Stimulated activated CD4-positive, alpha-beta T cell treated with anti-CD3 and anti-CD28 coated beads, Interleukin-1b, Interleukin-23, amount 100 ng/mL, for 4 hours (primary cell): ENCODE results near the gene PLEKHJ1.

ENCODE experiments used
- DNase-seq, 2 donors: peaks; one replicate each; pipeline ENCODE4 v3.0.0-alpha.2; 2020; ENCODE audit warnings: low read depth in 2 of 2

The PLEKHJ1 gene

GRCh38 chr19:2249010-2249866 is 13.1 kb upstream of the PLEKHJ1 start, which contains the start of gene AMH:
TSS of gene AMH (plus strand) at chr19:2249323. CDS start at chr19:2249333, 10 bp downstream.
- DNase-seq = no peak

GRCh38 chr19:2248136-2249009 is 12.2 kb upstream of the PLEKHJ1 start:
- DNase-seq = no peak

GRCh38 chr19:2247433-2248101 is 11.4 kb upstream of the PLEKHJ1 start:
- DNase-seq = no peak

- no peak for DNase-seq
Observed at GRCh38 chr19:2246801-2247361, 10.8 kb upstream of the PLEKHJ1 start.

GRCh38 chr19:2246014-2246620 is 10.0 kb upstream of the PLEKHJ1 start:
- no peak for DNase-seq

- DNase-seq = no peak
Observed at GRCh38 chr19:2245273-2245672, 9.1 kb upstream of the PLEKHJ1 start.

- no peak for DNase-seq
Observed at GRCh38 chr19:2244486-2244885, 8.4 kb upstream of the PLEKHJ1 start.

- DNase-seq = no peak
Observed at GRCh38 chr19:2244125-2244411, 7.9 kb upstream of the PLEKHJ1 start.

GRCh38 chr19:2243274-2244124 is 7.4 kb upstream of the PLEKHJ1 start:
- no peak for DNase-seq

- no peak for DNase-seq
Observed at GRCh38 chr19:2242816-2243215, 6.7 kb upstream of the PLEKHJ1 start.

- DNase-seq = no peak
Observed at GRCh38 chr19:2242092-2242537, 6.0 kb upstream of the PLEKHJ1 start.

GRCh38 chr19:2240881-2241760 is 5.0 kb upstream of the PLEKHJ1 start:
- DNase-seq = no peak

GRCh38 chr19:2239771-2240770 is 3.9 kb upstream of the PLEKHJ1 start:
- no peak for DNase-seq

- DNase-seq = no peak
Observed at GRCh38 chr19:2239173-2239572, 3.0 kb upstream of the PLEKHJ1 start.

- no peak for DNase-seq
Observed at GRCh38 chr19:2237869-2238153, 1.7 kb upstream of the PLEKHJ1 start.

GRCh38 chr19:2237051-2237868 is 1.1 kb upstream of the PLEKHJ1 start:
- no peak for DNase-seq

GRCh38 chr19:2236064-2236313 is 140 bp downstream of the PLEKHJ1 start:
- no peak for DNase-seq
